GM12878 (cell line): ENCODE results near the gene PHYHIPL. TPM values are rescaled to one million over a fixed set of nuclear protein-coding genes. Genes with fewer than 3 reads are reported as not detected.

Experiments used
- ATAC-seq: fragments of 200-7000 bp; cut with Tn5 transposase; 3 replicates; pipeline ENCODE4 v1.9.1; 2020; ENCODE audit warnings: mild to moderate bottlenecking, moderate library complexity
- BruUV-seq: library from RNA; stranded (reverse); fragments of 400-500 nt; replicated peaks from 2 replicates; lab custom pipeline; 2021; lab: Mats Ljungman, UMichigan
- CTCF ChIA-PET: fragments of 300-600 bp; sonication (Branson Sonifier 250); formaldehyde crosslinking; extraction: SDS; loops from one replicate; lab custom pipeline; 2021; ENCODE audit warnings: inconsistent platforms; lab: Yijun Ruan, JAX
- POLR2A ChIA-PET: fragments of 350-600 bp; formaldehyde crosslinking; extraction: SDS; loops from one replicate; lab custom pipeline; 2021; ENCODE audit warnings: inconsistent platforms; lab: Charles Lee
- RAD21 ChIA-PET: fragments of 300-600 bp; sonication (Branson Sonifier 250); formaldehyde crosslinking; loops from one replicate; lab custom pipeline; 2023; ENCODE audit warnings: antibody characterized with exemption; ENCODE audit not compliant: unreplicated experiment; lab: Charles Lee
- SMC1A ChIA-PET: fragments of 300-600 bp; sonication (Branson Sonifier 250); formaldehyde crosslinking; loops from one replicate; lab custom pipeline; 2023; ENCODE audit not compliant: unreplicated experiment, uncharacterized antibody; lab: Charles Lee
- DNase-seq: peaks from one replicate; pipeline ENCODE4 v3.0.0-alpha.2; 2011; ENCODE audit warnings: low read depth, low spot score
- FAIRE-seq: peaks from 3 replicates; lab custom pipeline; 2011; peaks lifted over from hg19 to GRCh38; lab: Jason Lieb, UNC
- H2AFZ ChIP-seq: 2 replicates; pipeline ENCODE4 v1.6.0; 2011; ENCODE audit warnings: low read depth, low read length, control low read depth; ENCODE audit not compliant: control insufficient read depth
- H3K27ac ChIP-seq: 2 replicates; pipeline ENCODE4 v1.5.1; 2011; ENCODE audit warnings: control low read depth; ENCODE audit not compliant: control insufficient read depth, insufficient read depth
- H3K27me3 ChIP-seq, 2 experiments: replicated peaks in 1 of 2; 2 replicates each; pipeline versions ENCODE4 v1.6.0 to v1.6.1; 2011; ENCODE audit warnings: low read length in 1 of 2; ENCODE audit not compliant: control insufficient read depth in 2 of 2, insufficient read depth in 2 of 2
- H3K36me3 ChIP-seq, 2 experiments: 2 replicates each; pipeline ENCODE4 v1.5.1; 2011; ENCODE audit warnings: low read length in 1 of 2; ENCODE audit not compliant: control insufficient read depth in 2 of 2, insufficient read depth in 2 of 2
- H3K4me1 ChIP-seq: 2 replicates; pipeline ENCODE4 v1.6.1; 2011; ENCODE audit warnings: mild to moderate bottlenecking, low read length, moderate library complexity, mixed read lengths; ENCODE audit not compliant: control insufficient read depth, insufficient read depth
- H3K4me2 ChIP-seq: 2 replicates; pipeline ENCODE4 v1.6.0; 2011; ENCODE audit warnings: control low read depth; ENCODE audit not compliant: control insufficient read depth, insufficient read depth
- H3K4me3 ChIP-seq: fragments of 200-600 bp; sonication (generic); 2 replicates; pipeline ENCODE4 v1.5.1; 2016
- H3K79me2 ChIP-seq: 2 replicates; pipeline ENCODE4 v1.6.0; 2011; ENCODE audit warnings: low read length; ENCODE audit not compliant: control insufficient read depth, insufficient read depth
- H3K9ac ChIP-seq: 2 replicates; pipeline ENCODE4 v1.8.0; 2011; ENCODE audit warnings: low read length, control low read depth, mixed read lengths; ENCODE audit not compliant: control insufficient read depth, insufficient read depth
- H3K9me3 ChIP-seq: replicated peaks from 3 replicates; pipeline ENCODE4 v1.5.1; 2011; ENCODE audit warnings: mild to moderate bottlenecking, low read length; ENCODE audit not compliant: control insufficient read depth, insufficient read depth
- H4K20me1 ChIP-seq: 2 replicates; pipeline ENCODE4 v1.6.0; 2011; ENCODE audit not compliant: control insufficient read depth, insufficient read depth
- BRCA1 ChIP-seq: IDR thresholded peaks from 2 replicates; pipeline ENCODE4 v1.6.1; 2011; ENCODE audit warnings: low read depth, low read length, improper control_type of control experiment
- CHD1 ChIP-seq: IDR thresholded peaks from 2 replicates; pipeline ENCODE4 v1.6.1; 2012; ENCODE audit warnings: low read depth, low read length, improper control_type of control experiment
- JUNB ChIP-seq: IDR thresholded peaks from 2 replicates; pipeline ENCODE4 v1.6.1; 2016; ENCODE audit warnings: antibody characterized with exemption, mild to moderate bottlenecking
- KAT2A ChIP-seq: conservative IDR thresholded peaks from 2 replicates; pipeline ENCODE4 v1.6.1; 2011; ENCODE audit warnings: low read depth, low read length; ENCODE audit not compliant: control insufficient read depth
- KLF5 ChIP-seq: fragments of 450-650 bp; IDR thresholded peaks from 2 replicates; pipeline ENCODE4 v1.6.1; 2014; ENCODE audit warnings: mild to moderate bottlenecking; ENCODE audit not compliant: partially characterized antibody
- POU2F2 ChIP-seq: IDR thresholded peaks from 3 replicates; pipeline ENCODE4 v1.6.1; 2011; ENCODE audit warnings: low read depth, mild to moderate bottlenecking, low read length, borderline replicate concordance
- RELA ChIP-seq: fragments of 450-650 bp; IDR thresholded peaks from 2 replicates; pipeline ENCODE4 v1.8.0; 2014; ENCODE audit warnings: borderline replicate concordance; ENCODE audit not compliant: partially characterized antibody
- WGBS: methylation state at CpG from one replicate; pipeline ENCODE4 v1.1.6; 2016; ENCODE audit warnings: low lambda C conversion rate; ENCODE audit not compliant: insufficient replicate concordance, insufficient coverage; ENCODE audit errors: missing lambda C conversion rate; 5-methylcytosine and 5-hydroxymethylcytosine counted together
- in situ Hi-C: fragments of 300-500 bp; cut with MboI; formaldehyde crosslinking; loops from 9 replicates; pipeline ENCODE4 v1.14.3; 2018; ENCODE audit warnings: mixed read lengths
- intact Hi-C: fragments of 100-400 bp; cut with micrococcal nuclease; formaldehyde crosslinking; loops from one replicate; pipeline ENCODE4 v1.14.2; 2022; ENCODE audit not compliant: unreplicated experiment
- polyA plus RNA-seq, 11 experiments: library from polyadenylated mRNA; depleted of rRNA in 4 of 11; unstranded in 6 of 11; stranded (reverse) in 5 of 11; fragments of >200 nt; fragmentation: Nextera tagmentation in 4 of 11; fragmentation: Illumina TruSeq in 1 of 11; extraction: Ambion mirVana in 4 of 11; extraction: Trizol in 1 of 11; gene quantifications; 1 replicate in 1 of 11; 2 replicates in 10 of 11; pipeline versions ENCODE4 v1.2.1 to v1.2.3, GENCODE V29; 2011 to 2016; ENCODE audit warnings: inconsistent platforms in 2 of 11, missing spikeins in 2 of 11, low read depth in 1 of 11
- total RNA-seq, 4 experiments: library from RNA; depleted of rRNA in 3 of 4; stranded (reverse); fragments of >200 nt in 3 of 4; fragmentation: Illumina TruSeq in 1 of 4; extraction: Trizol in 1 of 4; gene quantifications; 2 replicates each; pipeline versions ENCODE4 v1.2.1 to v1.2.3, GENCODE V29; 2013 to 2021

The PHYHIPL gene
- total and polyA plus RNA-seq, 10 of the 15 experiments (the other 5 are each of a cell fraction or from before 2014, with no cell fraction given), result 0.06 to 0.40 (median 0.18) TPM; not detected in 2

GRCh38 chr10:59133841-59134593, 42.4 kb upstream of the PHYHIPL start:
- Histone ChIP-seq H3K4me3 (no peak overlapping the region), H3K4me2 (no peak overlapping the region), H3K79me2 (no peaks in the 10 kb centered on the region), H3K4me1 (no peaks in the 10 kb centered on the region), H3K9ac (no peak overlapping the region), H3K36me3 (no peaks in the 10 kb centered on the region), H3K9me3 (no peaks in the 10 kb centered on the region), H4K20me1 (no peaks in the 10 kb centered on the region), H3K27me3 (no peaks in the 10 kb centered on the region), H2AFZ (no peak overlapping the region), H3K27ac (no peak overlapping the region)
- FAIRE-seq (no peak), ATAC-seq (no peak), DNase-seq (no peak)
- TF ChIP-seq KAT2A, result no peak
- TF ChIP-seq BRCA1, result no peak
- TF ChIP-seq POU2F2, result no peak
- TF ChIP-seq RELA, result no peak
- TF ChIP-seq JUNB, result no peak
- TF ChIP-seq CHD1, result no peak
- no peak for TF ChIP-seq KLF5
- ChIA-PET POLR2A (interaction anchor here (0.6 kb wide), 1 partner anchor 22 kb away, joined by 3 read pairs; no protein-coding TSS in a partner anchor), CTCF (interaction anchor here (0.9 kb wide), 1 partner anchor 9 kb away, joined by 3 read pairs; no protein-coding TSS in a partner anchor), RAD21 (no interaction called here), SMC1A (interaction anchor here (0.7 to 2.4 kb wide), 10 partner anchors 9 to 182 kb away, joined by 3 to 7 read pairs (median 3); no protein-coding TSS in a partner anchor)
- intact Hi-C loops, result no loop called here
- BruUV-seq, result no TSS peak
- in situ Hi-C loops, result no loop called here
- 6% methylated on average over 1 of the region's 1 CpG for WGBS
